SH-SY5Y (cell line): Measurements from ENCODE around the gene COMP.

Experiments used
- GATA2 ChIP-seq: IDR thresholded peaks from 2 replicates; pipeline ENCODE4 v1.6.1; 2011; ENCODE audit warnings: mild to moderate bottlenecking, low read depth, low read length
- GATA3 ChIP-seq: IDR thresholded peaks from 2 replicates; pipeline ENCODE4 v1.6.1; 2011; ENCODE audit warnings: low read depth, mild to moderate bottlenecking, low read length, moderate library complexity

COMP gene

DNA sequence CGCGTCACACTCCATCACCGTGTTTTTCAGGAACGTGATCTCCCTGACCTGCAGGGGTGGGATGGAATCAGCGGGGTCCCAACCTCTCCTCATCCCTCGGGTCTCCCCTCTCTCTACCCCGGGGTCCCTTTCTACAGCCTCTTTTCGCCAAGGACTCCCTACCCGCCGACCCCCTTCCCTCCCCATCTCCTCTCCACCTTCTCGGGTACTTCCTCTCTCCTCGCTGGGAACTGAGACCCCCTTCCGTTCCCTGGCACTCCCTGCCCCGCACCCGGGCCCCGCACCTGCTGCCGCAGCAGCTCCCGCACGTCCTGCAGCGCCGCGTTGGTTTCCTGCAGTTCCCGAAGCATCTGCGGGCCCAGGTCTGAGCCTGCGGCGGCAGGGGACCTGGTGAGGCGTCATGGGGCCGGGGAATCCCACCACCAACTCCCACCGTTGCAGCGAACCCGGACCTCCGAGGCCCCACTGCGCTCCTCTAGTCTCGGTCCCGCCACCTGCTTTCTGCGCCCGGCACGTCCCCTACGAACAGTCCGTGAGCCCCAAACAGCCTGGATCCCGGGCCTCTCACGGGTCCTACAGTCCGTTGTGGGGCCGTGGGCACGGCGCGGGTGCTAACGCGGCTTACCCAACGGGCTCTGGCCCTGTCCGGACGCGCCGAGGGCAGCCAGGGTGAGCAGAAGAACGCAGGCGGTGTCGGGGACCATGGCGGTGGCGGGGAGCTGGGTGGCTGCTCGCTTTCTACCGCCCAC lies at the start of gene COMP:
COMP (minus strand) TSS at position 740 of the 749 bp plus-strand sequence; CDS start at position 704, 36 bp downstream.
- TF ChIP-seq GATA2 (no peak), GATA3 (no peak)

DNA sequence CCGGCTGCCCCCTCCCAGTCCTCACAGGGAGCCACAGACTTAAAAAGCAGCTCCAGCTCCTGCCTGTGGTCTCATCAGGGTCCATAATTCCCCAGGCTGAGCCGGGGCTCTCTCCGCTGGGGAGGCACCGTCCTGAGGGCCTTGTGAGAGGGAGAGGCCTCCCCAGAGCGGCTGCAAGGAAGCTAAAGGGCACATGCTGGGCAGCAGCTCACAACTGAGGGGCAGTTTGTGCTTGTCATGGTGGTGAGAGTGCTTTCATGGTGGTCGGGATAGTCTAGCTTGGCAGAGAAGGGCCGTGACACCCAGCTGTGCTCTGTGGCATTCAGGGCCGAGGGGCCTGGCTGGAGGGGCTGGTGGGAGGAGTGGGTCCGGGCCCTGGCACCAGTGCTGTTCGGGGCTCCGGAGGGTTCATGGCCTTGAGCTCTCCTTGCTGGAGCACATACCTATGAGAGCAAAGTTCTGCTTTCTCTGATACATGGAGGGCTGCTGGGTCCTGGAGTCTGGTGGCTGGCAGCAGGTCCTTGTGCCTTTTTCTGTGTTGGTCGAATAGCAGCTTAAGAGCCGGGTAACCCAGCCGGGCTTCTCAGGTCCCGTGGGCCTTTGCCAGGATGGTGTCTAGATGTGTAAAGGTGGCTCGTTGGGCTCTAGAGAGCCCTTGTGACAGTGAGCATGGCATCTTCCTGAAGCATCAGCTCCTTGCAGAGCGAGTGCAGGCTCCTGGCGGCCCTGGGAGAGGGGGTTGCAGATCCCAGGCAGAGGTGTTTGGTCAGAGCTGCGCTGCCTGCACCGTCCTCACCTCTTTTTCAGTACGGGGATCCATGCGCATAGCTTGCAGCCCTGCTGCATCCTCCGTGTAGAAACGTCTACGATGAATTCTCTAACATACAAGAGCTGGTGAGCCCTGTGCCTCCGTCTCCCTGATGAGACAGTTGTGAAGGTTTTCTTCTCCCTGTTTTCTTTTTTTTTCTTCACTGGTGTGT lies 49.5 kb upstream of the COMP start:
- no peak for TF ChIP-seq GATA2
- no peak for TF ChIP-seq GATA3

DNA sequence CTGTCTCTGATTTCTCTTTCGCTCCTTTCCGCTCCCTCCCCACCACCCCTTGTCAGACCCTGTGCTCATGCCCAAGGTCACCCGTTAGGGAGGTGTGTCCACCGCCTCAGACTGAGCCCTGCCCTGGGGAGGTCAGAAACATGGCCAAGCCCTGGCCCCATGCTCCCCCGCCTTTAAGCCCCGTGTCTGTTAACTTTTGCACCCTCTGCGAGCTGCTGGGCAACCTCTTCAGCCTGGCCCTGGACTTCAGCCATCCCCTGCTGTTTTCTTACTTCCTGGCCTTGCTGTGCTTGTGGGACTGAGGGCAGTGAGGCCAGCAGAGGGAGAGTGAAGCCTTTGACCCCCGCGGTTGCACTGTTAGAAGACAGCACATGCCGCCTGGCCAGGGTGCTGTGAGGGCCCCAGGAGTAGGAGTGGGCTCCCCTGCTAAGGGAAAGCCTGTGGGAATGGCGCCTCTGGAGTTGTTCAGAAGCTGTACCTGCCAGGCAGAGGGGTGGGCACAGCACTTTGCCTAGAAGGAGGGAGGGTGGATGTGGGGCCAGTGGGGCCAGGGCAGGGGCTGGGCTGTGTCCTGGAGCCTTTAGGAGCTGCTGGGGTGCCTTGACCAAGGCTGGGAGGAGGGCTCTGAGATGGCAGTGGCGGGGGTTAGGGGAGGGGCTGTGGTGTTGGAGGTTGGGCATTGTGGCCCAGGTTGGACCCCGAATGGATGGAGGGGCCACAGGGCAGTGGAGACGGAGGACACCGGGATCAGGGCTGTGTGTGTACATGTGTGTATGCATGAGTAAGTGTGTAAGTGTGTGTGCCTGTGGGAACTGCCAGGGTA lies 48.6 kb upstream of the COMP start:
- TF ChIP-seq GATA3 (no peak), GATA2 (no peak)

DNA sequence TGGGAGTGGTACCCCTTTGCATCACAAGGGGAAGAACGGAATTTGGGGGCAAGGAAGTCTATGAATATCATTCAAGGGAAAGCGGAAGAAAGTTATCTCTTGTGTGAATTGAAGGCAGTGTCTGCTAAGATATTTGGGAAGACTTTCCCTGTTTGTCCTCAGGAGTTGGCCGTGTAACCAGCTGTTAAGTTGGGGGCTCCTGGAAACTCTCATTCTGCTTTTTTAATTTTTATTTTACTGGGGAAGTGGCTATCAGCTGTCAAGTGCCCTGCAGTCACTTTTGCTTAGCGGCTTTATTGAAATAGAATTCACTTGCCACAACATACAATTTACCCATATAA lies 43.5 kb upstream of the COMP start:
- no peak for TF ChIP-seq GATA3
- TF ChIP-seq GATA2 = no peak

DNA sequence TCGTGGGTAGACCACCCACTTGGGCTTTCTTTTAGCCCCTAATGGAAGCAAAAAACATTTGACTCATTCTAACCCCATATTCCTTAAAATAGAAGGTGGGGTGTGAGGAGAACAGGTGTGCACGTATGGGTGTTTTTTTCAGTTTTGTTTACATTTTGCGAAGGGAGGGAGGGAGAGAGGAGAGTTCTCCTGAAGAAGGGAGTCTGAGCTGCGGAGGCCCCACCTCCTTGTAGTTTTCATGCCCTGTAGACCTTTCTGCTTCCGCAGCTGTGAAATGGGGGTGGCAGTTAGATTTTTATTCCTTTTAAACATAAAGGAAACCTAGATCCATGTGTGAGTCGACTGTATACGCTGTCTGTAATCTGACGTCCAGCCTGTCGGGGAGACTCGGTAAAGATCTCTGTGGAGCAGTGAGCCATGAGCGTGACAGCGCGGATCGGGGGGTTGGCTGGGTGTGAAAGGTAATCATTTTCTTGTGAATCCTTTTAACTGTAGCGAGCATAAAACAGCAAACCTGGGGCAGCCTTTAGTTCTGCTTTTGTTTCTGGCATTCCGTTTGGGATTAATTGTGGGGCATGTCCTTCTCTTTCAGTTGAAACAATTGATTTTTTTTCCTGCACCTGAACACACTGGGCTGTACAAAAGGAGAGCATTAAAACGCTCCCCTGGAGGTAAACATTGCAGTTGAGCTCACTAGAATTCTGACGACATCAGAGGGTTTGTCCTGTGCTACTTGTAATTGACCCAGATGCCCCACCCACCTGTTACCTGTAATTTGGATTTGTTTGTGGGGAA lies 42.9 kb upstream of the COMP start:
- no peak for TF ChIP-seq GATA2
- no peak for TF ChIP-seq GATA3

DNA sequence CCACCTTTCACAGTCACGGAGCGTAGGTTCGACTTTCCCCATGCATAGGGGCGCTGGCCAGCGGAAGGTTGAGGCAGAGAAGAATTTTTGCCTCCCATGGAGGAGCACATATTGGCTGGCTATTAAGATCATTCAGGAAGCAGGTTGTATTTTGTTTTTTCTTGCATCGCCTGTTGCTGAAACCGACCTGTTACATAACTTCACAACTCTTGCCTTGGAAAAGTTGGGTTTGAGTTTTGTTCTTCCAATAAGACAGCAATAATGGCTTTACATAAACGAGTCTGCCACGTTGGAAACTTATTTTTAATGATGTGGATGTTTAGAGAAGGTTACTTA lies 42.0 kb upstream of the COMP start:
- TF ChIP-seq GATA3 (no peak), GATA2 (no peak)

DNA sequence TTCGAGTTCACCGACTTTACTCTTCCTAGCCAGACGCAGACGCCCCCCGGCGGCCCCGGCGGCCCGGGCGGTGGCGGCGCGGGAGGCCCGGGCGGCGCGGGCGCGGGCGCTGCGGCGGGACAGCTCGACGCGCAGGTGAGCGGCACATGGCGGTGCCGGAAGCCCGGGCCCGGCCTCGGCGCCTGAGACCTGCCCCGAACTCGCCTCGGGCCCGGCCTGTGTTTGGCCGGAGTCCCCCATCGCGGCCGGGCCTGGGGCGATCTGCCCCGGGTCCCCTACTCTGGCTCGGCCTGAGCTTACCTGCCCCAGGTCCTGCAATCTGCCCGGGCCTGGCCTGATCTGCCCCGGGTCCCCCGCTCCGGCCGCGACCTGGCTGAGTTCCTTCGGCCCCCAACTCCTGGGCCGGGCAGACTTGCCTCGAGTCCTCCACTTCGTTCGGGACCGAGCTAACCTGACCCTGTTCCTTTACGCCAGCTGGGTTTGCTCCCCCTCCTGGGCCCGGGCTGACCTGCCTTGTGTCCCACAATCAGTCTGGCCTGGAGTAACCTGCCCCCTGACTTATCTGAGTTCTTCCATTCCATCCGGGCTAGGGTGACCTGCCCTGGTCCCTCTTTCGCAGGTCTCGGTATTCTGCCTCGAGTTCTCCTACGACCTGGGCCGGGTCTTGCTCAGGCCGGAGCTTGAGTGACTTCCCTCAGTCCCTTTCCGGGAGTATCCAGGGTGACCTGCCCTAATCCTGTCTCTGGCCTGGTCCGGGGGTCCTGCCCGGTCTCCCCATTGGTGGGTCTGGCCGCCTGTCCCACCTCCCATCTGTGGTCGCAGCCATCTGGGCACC lies 41.4 kb upstream of the COMP start:
- TF ChIP-seq GATA3 = no peak
- no peak for TF ChIP-seq GATA2

DNA sequence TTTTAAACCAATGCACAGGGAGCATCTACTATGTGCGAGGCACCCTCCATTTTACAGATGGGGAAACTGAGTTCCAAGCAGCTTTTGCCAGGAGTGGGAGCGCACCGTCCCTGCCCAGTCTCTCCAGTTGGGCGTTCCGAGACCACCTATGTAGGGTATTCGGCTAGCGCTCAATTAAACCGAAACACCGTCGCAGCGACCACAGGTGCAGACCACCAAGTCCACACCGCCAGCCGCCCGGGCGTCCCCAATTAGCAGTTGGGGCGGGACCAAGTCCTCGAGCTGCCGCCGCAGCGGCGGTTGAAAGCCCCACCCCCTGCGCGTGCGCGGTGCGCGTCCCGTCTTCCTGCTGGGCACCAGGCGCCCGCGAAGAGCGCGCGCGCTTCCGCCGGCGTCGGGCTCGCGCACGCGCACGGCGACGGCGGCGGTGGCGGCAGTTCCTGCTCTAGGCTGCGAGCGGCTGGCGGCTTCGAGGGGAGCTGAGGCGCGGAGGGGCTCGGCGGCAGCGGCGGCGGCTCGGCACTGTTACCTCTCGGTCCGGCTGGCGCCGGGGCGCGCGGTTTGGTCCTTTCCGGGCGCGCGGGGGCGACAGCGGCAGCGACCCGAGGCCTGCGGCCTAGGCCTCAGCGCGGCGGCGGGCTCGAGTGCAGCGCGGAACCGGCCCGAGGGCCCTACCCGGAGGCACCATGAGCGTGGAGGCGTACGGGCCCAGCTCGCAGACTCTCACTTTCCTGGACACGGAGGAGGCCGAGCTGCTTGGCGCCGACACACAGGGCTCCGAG lies 40.6 kb upstream of the COMP start, which contains the start of gene UPF1:
UPF1 (plus strand) TSS at position 436 of the 782 bp plus-strand sequence; CDS start at position 687, 251 bp downstream.
- TF ChIP-seq GATA3 (no peak), GATA2 (no peak)

DNA sequence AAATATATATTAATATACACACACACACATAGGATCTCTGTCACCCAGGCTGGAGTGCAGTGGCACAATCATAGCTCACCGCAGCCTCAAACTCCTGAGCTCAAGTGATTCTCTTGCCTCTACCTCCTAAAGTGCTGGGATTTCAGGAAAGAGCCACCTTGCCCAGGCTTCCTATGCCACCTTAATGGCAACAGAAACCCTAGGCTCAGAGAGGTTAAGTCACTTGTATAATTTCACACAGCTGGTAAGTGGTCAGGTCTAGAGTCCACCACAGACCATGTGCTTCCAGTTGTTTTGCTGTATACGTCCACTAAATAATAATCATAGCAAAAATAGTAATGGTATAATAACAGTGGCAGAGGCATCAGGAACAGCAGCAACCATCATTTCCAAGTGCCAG lies 39.4 kb upstream of the COMP start:
- TF ChIP-seq GATA2 (no peak), GATA3 (no peak)

DNA sequence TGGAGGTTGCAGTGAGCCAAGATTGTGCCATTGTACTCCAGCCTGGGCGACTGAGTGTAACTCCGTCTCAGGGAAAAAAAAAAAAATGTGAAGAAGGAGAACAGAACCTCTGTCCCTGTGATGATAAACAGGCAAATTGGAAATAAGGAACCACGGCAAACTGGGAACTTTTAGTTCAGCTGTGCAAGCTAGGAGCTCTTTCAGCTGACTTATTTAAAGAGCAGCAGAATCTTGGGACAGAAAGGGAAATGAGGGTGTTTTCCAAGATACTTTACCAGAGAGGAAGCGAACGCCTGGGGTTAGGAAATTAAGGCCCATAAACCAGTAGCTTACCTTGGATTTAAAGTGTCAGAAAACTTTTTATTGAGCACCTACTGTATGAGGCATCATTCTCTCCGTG lies 37.7 kb upstream of the COMP start:
- TF ChIP-seq GATA3 (no peak), GATA2 (no peak)

DNA sequence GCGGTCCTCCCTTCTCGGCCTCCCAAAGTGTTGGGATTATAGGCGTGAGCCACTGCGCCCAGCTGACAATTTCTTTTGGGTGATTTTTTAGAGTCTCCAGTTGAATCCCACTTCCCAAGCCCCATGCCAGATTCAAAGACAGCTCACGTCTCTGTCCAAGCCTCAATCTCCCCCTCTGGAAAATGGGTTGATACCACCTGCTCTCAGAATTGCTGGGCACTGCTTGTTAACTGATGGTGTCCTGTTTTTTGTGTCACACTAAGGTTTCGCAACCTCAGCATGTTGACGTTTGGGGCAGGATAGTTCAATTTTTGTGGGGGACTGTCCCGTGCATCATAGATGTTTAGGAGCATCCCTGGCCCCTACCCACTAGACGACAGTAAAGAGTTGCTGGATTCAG lies 26.5 kb upstream of the COMP start:
- TF ChIP-seq GATA2 (no peak), GATA3 (no peak)

DNA sequence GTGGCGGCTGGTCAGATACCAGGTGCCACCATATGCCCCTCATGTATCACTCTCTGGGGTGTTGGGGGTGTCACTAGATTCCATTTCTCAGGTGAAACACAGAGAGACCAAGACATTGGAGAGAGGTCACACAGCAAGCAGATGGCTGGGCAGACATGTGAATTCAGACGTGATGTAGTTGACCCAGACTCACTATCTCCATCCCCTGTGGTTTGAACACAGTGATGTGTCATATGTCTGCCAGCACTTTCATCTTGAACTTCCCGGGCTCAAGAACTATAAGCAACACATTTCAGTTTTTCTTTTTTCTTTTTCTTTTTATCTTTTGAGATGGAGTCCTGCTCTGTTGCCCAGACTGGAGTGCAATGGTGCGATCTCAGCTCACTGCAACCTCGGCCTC lies 24.6 kb upstream of the COMP start:
- no peak for TF ChIP-seq GATA2
- TF ChIP-seq GATA3 = no peak

DNA sequence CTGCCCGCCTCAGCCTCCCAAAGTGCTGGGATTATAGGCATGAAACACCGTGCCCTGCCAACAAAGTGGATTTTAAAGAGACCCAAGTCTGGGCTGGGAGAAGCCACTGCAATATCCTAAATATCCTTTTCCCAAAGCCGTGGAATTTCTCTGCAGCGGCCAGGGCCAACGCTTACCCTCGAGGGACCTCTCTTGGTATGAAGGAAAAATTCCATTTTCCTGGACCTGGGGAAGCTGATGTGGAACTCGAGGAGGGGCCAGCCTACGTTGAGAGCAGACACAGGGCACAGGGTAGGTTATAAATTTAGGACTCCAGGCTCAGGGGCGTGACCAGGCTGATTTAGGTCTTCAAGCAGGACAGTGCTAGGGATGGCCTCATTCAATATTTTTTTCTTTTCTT lies 23.0 kb upstream of the COMP start:
- TF ChIP-seq GATA3 (no peak), GATA2 (no peak)
